Neural crest cell (in vitro differentiated cells): Measurements from ENCODE around the gene ATP5IF1. TPM values are rescaled to one million over a fixed set of nuclear protein-coding genes. Genes with fewer than 3 reads are reported as not detected.

Experiments used
- DNase-seq: peaks from one replicate; pipeline ENCODE4 v3.0.0; 2021; ENCODE audit warnings: low read depth, mixed read lengths, low spot score
- H3K27ac Mint-ChIP-seq: one replicate; pipeline ENCODE4 v1.8.0; 2021; ENCODE audit warnings: mild to moderate bottlenecking, mixed read lengths; ENCODE audit not compliant: unreplicated experiment
- H3K27me3 Mint-ChIP-seq: 2 replicates; pipeline ENCODE4 v1.8.0; 2021; ENCODE audit warnings: low read depth, mild to moderate bottlenecking, mixed read lengths
- H3K36me3 Mint-ChIP-seq: 2 replicates; pipeline ENCODE4 v1.8.0; 2021; ENCODE audit warnings: low read depth, mild to moderate bottlenecking, mixed read lengths
- H3K4me1 Mint-ChIP-seq: 2 replicates; pipeline ENCODE4 v1.8.0; 2021; ENCODE audit warnings: mixed read lengths
- H3K4me3 Mint-ChIP-seq: one replicate; pipeline ENCODE4 v1.8.0; 2021; ENCODE audit warnings: mild to moderate bottlenecking, mixed read lengths
- H3K9me3 Mint-ChIP-seq: 2 replicates; pipeline ENCODE4 v1.8.0; 2021; ENCODE audit warnings: mixed read lengths
- total RNA-seq: library from RNA; stranded (reverse); gene quantifications from 2 replicates; pipeline ENCODE4 v1.2.1, GENCODE V29; 2021
- TF ChIP-seq, protein P1 (sequence below): fragments of 200-600 bp; sonication (generic); conservative IDR thresholded peaks from 2 replicates; pipeline ENCODE4 v1.5.0; 2021; ENCODE audit warnings: antibody characterized with exemption, mild to moderate bottlenecking

Gene ATP5IF1
- total RNA-seq, 1 donor from 2014 or later: 125 TPM

DNA sequence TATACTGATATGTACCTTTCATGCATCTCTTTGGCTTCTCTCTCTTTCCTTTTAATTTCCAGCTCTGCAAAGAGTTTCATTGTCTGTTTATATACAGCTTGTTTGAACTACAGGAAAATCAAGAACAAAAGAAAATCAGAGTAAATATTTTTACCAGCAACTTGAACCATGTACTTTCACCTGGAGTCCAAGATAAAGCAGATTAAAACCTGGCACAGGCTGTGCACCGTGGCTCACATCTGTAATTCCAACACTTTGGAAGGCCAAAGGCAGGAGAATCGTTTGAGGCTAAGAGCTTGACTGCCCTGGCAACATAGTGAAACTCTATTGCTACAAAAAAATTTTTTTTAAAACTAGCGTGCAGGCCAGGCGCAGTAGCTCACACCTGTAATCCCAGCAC is 30.7 kb upstream of the ATP5IF1 start:
- Mint-ChIP-seq H3K9me3 (no peaks in the 10 kb centered on the region), H3K27me3 (no peaks in the 10 kb centered on the region), H3K4me1 (no peaks in the 10 kb centered on the region), H3K4me3 (no peak overlapping the region), H3K27ac (no peak overlapping the region), H3K36me3 (peaks cover 7% of the 10 kb centered on the region)
- TF ChIP-seq, protein P1, sequence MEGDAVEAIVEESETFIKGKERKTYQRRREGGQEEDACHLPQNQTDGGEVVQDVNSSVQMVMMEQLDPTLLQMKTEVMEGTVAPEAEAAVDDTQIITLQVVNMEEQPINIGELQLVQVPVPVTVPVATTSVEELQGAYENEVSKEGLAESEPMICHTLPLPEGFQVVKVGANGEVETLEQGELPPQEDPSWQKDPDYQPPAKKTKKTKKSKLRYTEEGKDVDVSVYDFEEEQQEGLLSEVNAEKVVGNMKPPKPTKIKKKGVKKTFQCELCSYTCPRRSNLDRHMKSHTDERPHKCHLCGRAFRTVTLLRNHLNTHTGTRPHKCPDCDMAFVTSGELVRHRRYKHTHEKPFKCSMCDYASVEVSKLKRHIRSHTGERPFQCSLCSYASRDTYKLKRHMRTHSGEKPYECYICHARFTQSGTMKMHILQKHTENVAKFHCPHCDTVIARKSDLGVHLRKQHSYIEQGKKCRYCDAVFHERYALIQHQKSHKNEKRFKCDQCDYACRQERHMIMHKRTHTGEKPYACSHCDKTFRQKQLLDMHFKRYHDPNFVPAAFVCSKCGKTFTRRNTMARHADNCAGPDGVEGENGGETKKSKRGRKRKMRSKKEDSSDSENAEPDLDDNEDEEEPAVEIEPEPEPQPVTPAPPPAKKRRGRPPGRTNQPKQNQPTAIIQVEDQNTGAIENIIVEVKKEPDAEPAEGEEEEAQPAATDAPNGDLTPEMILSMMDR: no peak
- DNase-seq: no peak

GRCh38 chr1:28208818-28209441 is 27.0 kb upstream of the ATP5IF1 start:
- peak; percentile 24 for DNase-seq
- no peaks in the 10 kb centered on the region for H3K27me3 Mint-ChIP-seq
- no peaks in the 10 kb centered on the region for H3K36me3 Mint-ChIP-seq
- no peaks in the 10 kb centered on the region for H3K9me3 Mint-ChIP-seq
- TF ChIP-seq, protein P1: peak; percentile 76
- no peak overlapping the region for H3K27ac Mint-ChIP-seq
- H3K4me3 Mint-ChIP-seq: no peak overlapping the region
- no peaks in the 10 kb centered on the region for H3K4me1 Mint-ChIP-seq

DNA sequence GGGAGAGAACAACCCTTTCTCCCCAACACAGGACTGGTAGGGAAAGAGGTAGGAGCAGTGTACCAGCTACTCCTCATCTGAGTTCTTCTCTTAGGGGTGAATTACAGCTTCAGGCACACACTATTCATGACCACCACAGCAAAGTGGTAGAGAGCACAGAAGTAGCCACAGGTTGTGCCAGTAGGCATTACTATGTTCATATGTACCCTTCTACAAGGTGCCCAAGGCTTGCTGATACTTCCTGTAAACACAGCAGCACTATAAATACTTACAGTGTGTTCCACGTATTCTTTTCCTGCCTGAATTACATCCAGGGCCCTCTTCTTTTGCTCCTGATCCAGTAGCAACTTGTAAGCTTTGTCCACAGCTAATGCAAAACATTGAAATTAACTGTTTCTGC is 26.2 kb upstream of the ATP5IF1 start:
- H3K4me1 Mint-ChIP-seq: no peaks in the 10 kb centered on the region
- no peaks in the 10 kb centered on the region for H3K36me3 Mint-ChIP-seq
- TF ChIP-seq, protein P1: no peak
- no peaks in the 10 kb centered on the region for H3K27me3 Mint-ChIP-seq
- H3K9me3 Mint-ChIP-seq: no peaks in the 10 kb centered on the region
- no peak overlapping the region for H3K4me3 Mint-ChIP-seq
- no peak overlapping the region for H3K27ac Mint-ChIP-seq
- no peak for DNase-seq

DNA sequence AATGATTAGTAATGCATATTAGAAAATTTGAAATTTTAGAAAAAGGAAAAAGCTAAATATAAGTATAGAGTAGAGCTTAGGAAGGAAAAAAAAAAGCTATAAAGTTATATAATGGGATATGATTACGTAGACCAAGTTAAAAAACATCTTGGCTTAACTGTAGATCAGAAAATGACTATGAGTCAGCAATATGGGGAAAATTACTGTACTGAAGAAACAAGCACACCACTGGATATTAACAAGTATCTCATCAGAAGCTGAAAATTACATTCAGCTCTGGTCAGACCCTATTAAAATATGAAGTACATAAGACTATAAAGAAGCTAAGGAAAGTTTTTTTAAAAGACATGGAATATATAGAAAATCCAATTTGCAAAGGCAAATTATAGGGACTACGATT is 22.6 kb upstream of the ATP5IF1 start:
- H3K27me3 Mint-ChIP-seq: no peaks in the 10 kb centered on the region
- H3K4me1 Mint-ChIP-seq: no peaks in the 10 kb centered on the region
- H3K36me3 Mint-ChIP-seq: no peaks in the 10 kb centered on the region
- H3K4me3 Mint-ChIP-seq: no peak overlapping the region
- DNase-seq: no peak
- H3K27ac Mint-ChIP-seq: no peak overlapping the region
- TF ChIP-seq, protein P1: no peak
- H3K9me3 Mint-ChIP-seq: no peaks in the 10 kb centered on the region

- TF ChIP-seq, protein P1: no peak
- H3K4me3 Mint-ChIP-seq: no peak overlapping the region
- peaks cover 16% of the 10 kb centered on the region for H3K4me1 Mint-ChIP-seq
- H3K27ac Mint-ChIP-seq: no peak overlapping the region
- H3K9me3 Mint-ChIP-seq: no peaks in the 10 kb centered on the region
- peaks cover 9% of the 10 kb centered on the region for H3K36me3 Mint-ChIP-seq
- DNase-seq: no peak
- no peaks in the 10 kb centered on the region for H3K27me3 Mint-ChIP-seq
These were observed 6.8 kb upstream of the ATP5IF1 start for GRCh38 chr1:28229089-28229488.
